Measurements from ENCODE around the gene CHRM4. TPM values are rescaled to one million over a fixed set of nuclear protein-coding genes. Genes with fewer than 3 reads are reported as not detected.
A peak's percentile ranks its signal among the peaks of the same experiment; 100 is the strongest.

Gene CHRM4
- total RNA-seq, 2 donors from 2014 or later: 0.28 TPM; not detected in 1

DNA sequence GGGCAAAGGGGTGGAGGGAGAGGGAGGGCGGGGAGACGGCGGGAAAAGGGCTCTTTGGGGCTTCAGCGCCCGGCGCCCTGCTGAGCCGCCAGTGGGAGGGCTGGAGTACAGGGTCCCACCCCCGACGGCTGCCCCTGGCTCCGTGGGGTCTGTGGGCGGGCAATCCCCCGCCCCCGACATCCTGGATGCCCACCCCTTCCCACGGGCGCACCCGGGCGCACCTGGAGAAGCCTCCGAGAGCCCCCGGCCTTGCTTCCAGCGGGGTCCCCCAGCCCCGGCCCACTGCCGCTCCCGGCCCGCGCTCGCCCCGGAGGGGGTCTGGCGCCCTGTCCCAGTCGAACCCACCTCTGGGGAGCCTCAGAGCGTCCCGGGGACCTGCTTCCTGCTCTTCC lies 394 bp downstream of the CHRM4 start:
- H3K27ac ChIP-seq: no peak overlapping the region
- peak overlapping the region in 1 of 2 donors; percentile 55 for H3K4me3 ChIP-seq
- no peaks in the 10 kb centered on the region for H3K36me3 ChIP-seq
- DNase-seq (ENCODE audit: low spot score): no peak
- TF ChIP-seq CTCF (IDR thresholded peaks at IDR 0.05): no peak
- H3K27me3 ChIP-seq: peaks cover 12 to 28% of the 10 kb centered on the region in 2 donors
- peaks cover 0 to 49% of the 10 kb centered on the region in 2 donors for H3K4me1 ChIP-seq
- H3K9me3 ChIP-seq: no peaks in the 10 kb centered on the region

DNA sequence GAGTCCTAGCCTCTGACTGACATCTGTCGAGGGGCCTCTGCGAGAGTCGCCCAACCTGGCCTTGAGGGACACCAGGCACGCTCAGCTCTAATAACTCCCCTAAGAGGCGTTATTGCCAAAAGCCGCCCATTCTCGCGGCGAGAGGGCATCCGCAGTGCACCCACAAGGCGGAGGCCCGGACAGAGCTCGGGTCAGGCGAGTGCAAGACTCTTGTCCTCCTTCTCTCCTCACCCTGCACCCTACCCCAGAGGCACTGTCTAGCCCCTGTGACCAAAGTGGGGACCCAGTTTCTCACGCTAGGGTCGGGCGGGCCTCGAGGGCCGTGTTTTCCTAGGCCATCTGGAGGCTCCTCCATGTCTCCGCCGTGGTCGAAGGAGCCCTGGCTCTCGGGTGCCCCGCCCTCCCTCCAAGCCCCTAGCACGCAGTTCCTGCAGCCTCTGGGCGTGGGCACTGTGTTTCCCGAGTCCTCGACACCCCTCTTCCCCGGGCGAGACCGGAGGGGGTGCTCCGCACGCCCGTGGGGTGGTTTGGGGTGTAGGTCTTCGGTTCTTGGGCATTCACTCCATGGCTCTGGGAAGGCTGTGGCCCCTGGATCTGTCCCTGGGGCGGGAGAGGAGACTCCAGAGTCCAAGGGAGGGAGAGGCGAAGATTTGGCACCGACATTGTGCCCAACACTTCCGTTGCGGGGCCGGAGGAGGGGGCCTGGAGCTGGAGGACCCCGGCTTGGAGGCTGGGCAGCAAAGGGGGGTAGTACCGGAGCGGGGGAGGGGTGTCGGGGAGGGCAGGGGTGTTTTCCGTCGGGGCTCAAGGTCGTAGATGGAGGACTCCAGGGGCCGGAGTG lies 1.0 kb downstream of the CHRM4 start:
- DNase-seq (ENCODE audit: low spot score): no peak
- Histone ChIP-seq H3K4me1 (peaks cover 0 to 49% of the 10 kb centered on the region in 2 donors), H3K27me3 (peaks cover 12 to 28% of the 10 kb centered on the region in 2 donors), H3K4me3 (peak overlapping the region in 1 of 2 donors; percentile 55), H3K27ac (no peak overlapping the region), H3K9me3 (no peaks in the 10 kb centered on the region), H3K36me3 (no peaks in the 10 kb centered on the region)
- TF ChIP-seq CTCF (IDR thresholded peaks at IDR 0.05): no peak

DNA sequence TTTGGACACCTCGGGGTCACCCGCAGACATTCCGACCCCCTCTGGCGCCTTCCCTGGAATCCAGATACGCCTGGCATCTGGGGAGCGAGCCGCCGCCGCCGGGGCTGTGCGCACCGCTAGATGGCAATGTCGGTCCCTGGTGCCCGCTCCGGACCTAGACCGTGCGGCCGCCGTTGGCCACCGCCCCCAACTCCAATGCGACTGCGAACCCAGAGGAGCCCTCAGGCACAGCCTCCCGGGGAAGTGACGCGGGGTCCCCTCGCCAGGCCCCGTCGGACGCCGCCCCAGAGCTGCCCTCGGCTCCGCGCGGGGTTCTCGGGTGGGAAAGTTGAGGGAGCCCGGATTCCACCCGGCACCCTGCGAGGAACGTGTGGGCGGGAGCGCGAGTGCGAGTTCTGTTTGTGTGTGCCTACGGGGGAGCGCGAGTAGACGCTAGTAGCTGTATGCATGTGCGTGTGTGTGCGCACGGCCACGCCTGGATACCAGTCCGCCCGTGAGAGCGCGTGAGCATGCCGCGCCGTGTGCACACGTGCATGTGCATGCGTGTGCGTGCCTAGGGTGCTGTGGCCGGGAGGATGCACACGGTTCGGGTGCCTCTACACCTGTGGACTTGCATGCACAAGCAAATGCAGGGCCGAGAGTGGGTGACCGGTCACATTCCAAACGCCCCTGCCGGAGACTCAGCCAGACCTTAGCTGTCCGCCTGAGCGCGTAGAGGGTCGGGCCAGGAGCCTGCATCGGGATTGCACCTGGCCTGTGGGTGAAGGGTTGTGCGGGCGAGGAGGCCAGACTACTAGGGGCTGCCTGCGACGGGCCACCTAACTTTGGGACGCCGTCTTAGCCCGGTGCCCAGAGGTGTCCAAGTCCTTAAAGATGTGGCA lies 1.9 kb downstream of the CHRM4 start:
- no peaks in the 10 kb centered on the region for H3K36me3 ChIP-seq
- H3K27ac ChIP-seq: no peak overlapping the region
- peak overlapping the region; percentile 14 to 52 for H3K4me3 ChIP-seq
- DNase-seq (ENCODE audit: low spot score): no peak
- peaks cover 0 to 49% of the 10 kb centered on the region in 2 donors for H3K4me1 ChIP-seq
- H3K27me3 ChIP-seq: peaks cover 12 to 28% of the 10 kb centered on the region in 2 donors
- TF ChIP-seq CTCF (IDR thresholded peaks at IDR 0.05): peak; percentile 83 to 95
- H3K9me3 ChIP-seq: no peaks in the 10 kb centered on the region

DNA sequence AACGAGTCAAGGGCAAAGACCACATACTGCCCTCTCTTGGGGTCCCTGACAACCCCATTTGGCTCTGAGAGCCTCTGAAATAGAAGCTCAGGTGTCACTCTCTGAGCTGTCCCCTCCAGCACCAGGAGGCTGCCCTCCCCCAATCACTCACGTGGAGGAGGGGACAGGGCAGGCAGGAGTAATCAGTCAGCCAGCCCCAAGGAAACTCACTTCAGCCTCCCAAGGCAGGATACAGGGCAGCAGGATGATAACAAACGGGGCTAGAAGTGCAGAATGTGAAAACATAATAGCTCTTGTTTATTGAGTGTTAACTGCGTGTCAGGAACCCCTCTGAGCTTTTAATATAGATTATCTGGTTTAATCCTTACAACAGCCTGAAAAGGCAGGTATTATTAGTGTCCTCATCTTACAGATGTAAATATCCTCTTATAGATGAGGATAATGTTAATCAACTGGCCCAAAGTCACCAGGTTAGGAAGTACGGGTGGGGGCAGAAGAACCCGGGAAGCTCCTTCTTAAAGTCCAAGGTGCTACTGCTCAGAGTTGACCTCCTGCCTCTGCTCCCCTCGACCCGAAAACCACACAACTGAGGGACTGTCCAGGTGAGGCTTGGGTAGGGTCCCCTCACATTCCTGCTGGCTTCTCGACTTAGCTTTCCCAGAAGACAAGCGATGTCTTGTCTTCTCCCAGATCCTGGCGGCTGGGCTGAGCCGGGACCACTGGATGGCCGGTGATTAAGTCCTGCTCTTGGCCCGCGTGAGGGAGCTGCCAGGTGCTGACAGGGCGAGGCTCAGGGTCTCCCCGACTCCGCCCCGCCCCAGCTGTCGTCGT lies 2.7 kb downstream of the CHRM4 start:
- H3K4me3 ChIP-seq: peak overlapping the region in 1 of 2 donors; percentile 52
- H3K27me3 ChIP-seq: peaks cover 12 to 28% of the 10 kb centered on the region in 2 donors
- peaks cover 0 to 49% of the 10 kb centered on the region in 2 donors for H3K4me1 ChIP-seq
- no peak overlapping the region for H3K27ac ChIP-seq
- no peaks in the 10 kb centered on the region for H3K9me3 ChIP-seq
- no peaks in the 10 kb centered on the region for H3K36me3 ChIP-seq
- no peak for TF ChIP-seq CTCF (IDR thresholded peaks at IDR 0.05)
- DNase-seq (ENCODE audit: low spot score): no peak

- DNase-seq (ENCODE audit: low spot score): no peak
- H3K9me3 ChIP-seq: no peaks in the 10 kb centered on the region
- no peak for TF ChIP-seq CTCF (IDR thresholded peaks at IDR 0.05)
- H3K4me3 ChIP-seq: no peak overlapping the region
- peaks cover 12 to 28% of the 10 kb centered on the region in 2 donors for H3K27me3 ChIP-seq
- H3K4me1 ChIP-seq: peaks cover 0 to 48% of the 10 kb centered on the region in 2 donors
- H3K27ac ChIP-seq: no peak overlapping the region
- H3K36me3 ChIP-seq: no peaks in the 10 kb centered on the region
These were observed 3.5 kb downstream of the CHRM4 start for GRCh38 chr11:46387919-46388618.
